ENCODE results near the gene ZNF501. TPM values are rescaled to one million over a fixed set of nuclear protein-coding genes. Genes with fewer than 3 reads are reported as not detected.

ZNF501 gene
- total and polyA plus RNA-seq, 2 experiments from 2014 or later: 4.2 to 6.6 TPM

- TF ChIP-seq REST (IDR thresholded peaks at IDR 0.05; ENCODE audit: unreplicated experiment) (no peak), POLR2AphosphoS5 (IDR thresholded peaks at IDR 0.05; ENCODE audit: low read depth) (no peak), ZNF462 (CRISPR knock-in tag; IDR thresholded peaks at IDR 0.05) (no peak)
These were observed 8.0 kb upstream of the ZNF501 start (continued) for GRCh38 chr3:44721231-44722102.

- H3K27me3 Mint-ChIP-seq (ENCODE audit: insufficient read depth, low read depth, poor library complexity): peaks cover 7% of the 10 kb centered on the region
These were observed 7.4 kb upstream of the ZNF501 start for GRCh38 chr3:44722103-44722401.

More at GRCh38 chr3:44722103-44722401, 7.4 kb upstream of the ZNF501 start:
- Mint-ChIP-seq H3K27ac (no peak overlapping the region), H3K4me3 (no peak overlapping the region), H3K4me1 (no peaks in the 10 kb centered on the region), H3K36me3 (ENCODE audit: low read depth) (peaks cover 87% of the 10 kb centered on the region), H3K9me3 (peaks cover 93% of the 10 kb centered on the region)
- no peak for TF ChIP-seq CREB1 (CRISPR knock-in tag; IDR thresholded peaks at IDR 0.05; ENCODE audit: low read depth)
- no peak for TF ChIP-seq ZNF331 (CRISPR knock-in tag; IDR thresholded peaks at IDR 0.05; ENCODE audit: low read depth)
- no peak for TF ChIP-seq ZNF114 (CRISPR knock-in tag; IDR thresholded peaks at IDR 0.05)
- Histone ChIP-seq H3K27me3 (ENCODE audit: insufficient read depth) (no peaks in the 10 kb centered on the region), H3F3A (replicated peaks; ENCODE audit: low read depth) (no peaks in the 10 kb centered on the region), H3K4me3 (no peak overlapping the region), H3K4me1 (ENCODE audit: insufficient read depth) (no peaks in the 10 kb centered on the region), H2AFZ (no peak overlapping the region), H3K27ac (ENCODE audit: low read depth) (no peak overlapping the region), H3K4me2 (no peak overlapping the region), H3K79me2 (replicated peaks; ENCODE audit: insufficient read depth) (no peaks in the 10 kb centered on the region), H3K36me3 (ENCODE audit: insufficient read depth) (peaks cover 46% of the 10 kb centered on the region), H3K9me2 (ENCODE audit: insufficient read depth) (no peaks in the 10 kb centered on the region), H4K20me1 (replicated peaks; ENCODE audit: insufficient read depth) (no peaks in the 10 kb centered on the region)
- ATAC-seq (no peak), DNase-seq (ENCODE audit: low spot score) (no peak)
